OCI-LY1 (cell line): ENCODE measurements around the gene FARP1.

Experiments
- EZH2 ChIP-seq: fragments of 200-600 bp; sonication (generic), shearing (Covaris generic); IDR thresholded peaks from 2 replicates; pipeline ENCODE4 v1.8.0; 2017; ENCODE audit warnings: borderline replicate concordance, mixed run types, mild to moderate bottlenecking, antibody characterized with exemption, low read length, moderate library complexity, mixed read lengths
- TF ChIP-seq, protein P1 (sequence below): fragments of 200-600 bp; sonication (generic), shearing (Covaris generic); IDR thresholded peaks from 2 replicates; pipeline ENCODE4 v1.5.1; 2017; ENCODE audit warnings: mild to moderate bottlenecking, antibody characterized with exemption, low read length, moderate library complexity, mixed read lengths

- TF ChIP-seq, protein P1, sequence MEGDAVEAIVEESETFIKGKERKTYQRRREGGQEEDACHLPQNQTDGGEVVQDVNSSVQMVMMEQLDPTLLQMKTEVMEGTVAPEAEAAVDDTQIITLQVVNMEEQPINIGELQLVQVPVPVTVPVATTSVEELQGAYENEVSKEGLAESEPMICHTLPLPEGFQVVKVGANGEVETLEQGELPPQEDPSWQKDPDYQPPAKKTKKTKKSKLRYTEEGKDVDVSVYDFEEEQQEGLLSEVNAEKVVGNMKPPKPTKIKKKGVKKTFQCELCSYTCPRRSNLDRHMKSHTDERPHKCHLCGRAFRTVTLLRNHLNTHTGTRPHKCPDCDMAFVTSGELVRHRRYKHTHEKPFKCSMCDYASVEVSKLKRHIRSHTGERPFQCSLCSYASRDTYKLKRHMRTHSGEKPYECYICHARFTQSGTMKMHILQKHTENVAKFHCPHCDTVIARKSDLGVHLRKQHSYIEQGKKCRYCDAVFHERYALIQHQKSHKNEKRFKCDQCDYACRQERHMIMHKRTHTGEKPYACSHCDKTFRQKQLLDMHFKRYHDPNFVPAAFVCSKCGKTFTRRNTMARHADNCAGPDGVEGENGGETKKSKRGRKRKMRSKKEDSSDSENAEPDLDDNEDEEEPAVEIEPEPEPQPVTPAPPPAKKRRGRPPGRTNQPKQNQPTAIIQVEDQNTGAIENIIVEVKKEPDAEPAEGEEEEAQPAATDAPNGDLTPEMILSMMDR, result no peak
- TF ChIP-seq EZH2, result no peak
Measured at GRCh38 chr13:98094678-98095266, 48.1 kb upstream of the FARP1 start.
